ENCODE measurements around the gene LCLAT1. TPM values are rescaled to one million over a fixed set of nuclear protein-coding genes. Genes with fewer than 3 reads are reported as not detected.

Gene LCLAT1
- total RNA-seq, 2 experiments from 2014 or later, result 9.2 to 19.6 TPM

DNA sequence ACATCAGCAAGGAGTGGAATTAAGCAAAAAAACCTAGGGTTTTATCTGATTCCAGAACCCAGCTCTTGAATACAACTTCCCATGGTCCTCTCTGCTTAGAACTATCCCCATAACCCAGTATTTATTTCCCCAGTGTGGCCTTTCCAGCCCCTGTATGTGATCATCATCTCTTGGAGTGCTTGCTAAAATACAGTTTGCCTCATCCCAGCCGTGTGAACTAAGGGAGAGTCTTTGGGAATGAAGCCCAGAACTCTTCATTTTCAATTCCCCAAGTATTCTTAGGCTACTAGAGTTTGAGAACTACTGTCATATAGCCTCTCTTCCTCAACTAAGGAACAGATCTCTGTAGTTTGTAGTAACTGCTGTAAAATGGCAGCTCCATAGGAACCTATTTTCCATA is 173.1 kb downstream of the LCLAT1 start:
- ChIA-PET CTCF (ENCODE audit: unreplicated experiment) (no interaction called here), POLR2A (interaction anchor here (0.7 kb wide), 1 partner anchor 17 kb away, joined by 3 read pairs; no protein-coding TSS in a partner anchor)
- Histone ChIP-seq H3K79me2 (ENCODE audit: insufficient read depth, low read depth, low read length) (no peaks in the 10 kb centered on the region), H3K4me2 (ENCODE audit: low read length) (no peak overlapping the region), H3K9me2 (ENCODE audit: insufficient read depth, low read length) (no peaks in the 10 kb centered on the region), H3K36me3 (ENCODE audit: insufficient read depth, low read length) (no peaks in the 10 kb centered on the region), H2AFZ (ENCODE audit: low read length) (no peak overlapping the region), H3K4me3 (ENCODE audit: low read depth, low read length, poor library complexity, severe bottlenecking) (no peak overlapping the region), H3K4me1 (ENCODE audit: insufficient read depth, low read length, poor library complexity, severe bottlenecking) (peaks cover 3% of the 10 kb centered on the region), H3K27ac (ENCODE audit: low read depth, low read length, poor library complexity, severe bottlenecking) (no peak overlapping the region), H4K20me1 (ENCODE audit: insufficient read depth, low read length) (no peaks in the 10 kb centered on the region), H3K9me3 (ENCODE audit: low read length) (no peaks in the 10 kb centered on the region)
- intact Hi-C loops (cut with micrococcal nuclease; ENCODE audit: unreplicated experiment), result no loop called here
- BruUV-seq (replicated peaks), result no TSS peak
- no peak for DNase-seq (ENCODE audit: low spot score)
- TF ChIP-seq, protein P1, sequence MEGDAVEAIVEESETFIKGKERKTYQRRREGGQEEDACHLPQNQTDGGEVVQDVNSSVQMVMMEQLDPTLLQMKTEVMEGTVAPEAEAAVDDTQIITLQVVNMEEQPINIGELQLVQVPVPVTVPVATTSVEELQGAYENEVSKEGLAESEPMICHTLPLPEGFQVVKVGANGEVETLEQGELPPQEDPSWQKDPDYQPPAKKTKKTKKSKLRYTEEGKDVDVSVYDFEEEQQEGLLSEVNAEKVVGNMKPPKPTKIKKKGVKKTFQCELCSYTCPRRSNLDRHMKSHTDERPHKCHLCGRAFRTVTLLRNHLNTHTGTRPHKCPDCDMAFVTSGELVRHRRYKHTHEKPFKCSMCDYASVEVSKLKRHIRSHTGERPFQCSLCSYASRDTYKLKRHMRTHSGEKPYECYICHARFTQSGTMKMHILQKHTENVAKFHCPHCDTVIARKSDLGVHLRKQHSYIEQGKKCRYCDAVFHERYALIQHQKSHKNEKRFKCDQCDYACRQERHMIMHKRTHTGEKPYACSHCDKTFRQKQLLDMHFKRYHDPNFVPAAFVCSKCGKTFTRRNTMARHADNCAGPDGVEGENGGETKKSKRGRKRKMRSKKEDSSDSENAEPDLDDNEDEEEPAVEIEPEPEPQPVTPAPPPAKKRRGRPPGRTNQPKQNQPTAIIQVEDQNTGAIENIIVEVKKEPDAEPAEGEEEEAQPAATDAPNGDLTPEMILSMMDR (conservative IDR thresholded peaks at IDR 0.05; ENCODE audit: low read length), result no peak
- TF ChIP-seq EZH2phosphoT487 (IDR thresholded peaks at IDR 0.05; ENCODE audit: borderline replicate concordance, low read depth, low read length), result no peak

DNA sequence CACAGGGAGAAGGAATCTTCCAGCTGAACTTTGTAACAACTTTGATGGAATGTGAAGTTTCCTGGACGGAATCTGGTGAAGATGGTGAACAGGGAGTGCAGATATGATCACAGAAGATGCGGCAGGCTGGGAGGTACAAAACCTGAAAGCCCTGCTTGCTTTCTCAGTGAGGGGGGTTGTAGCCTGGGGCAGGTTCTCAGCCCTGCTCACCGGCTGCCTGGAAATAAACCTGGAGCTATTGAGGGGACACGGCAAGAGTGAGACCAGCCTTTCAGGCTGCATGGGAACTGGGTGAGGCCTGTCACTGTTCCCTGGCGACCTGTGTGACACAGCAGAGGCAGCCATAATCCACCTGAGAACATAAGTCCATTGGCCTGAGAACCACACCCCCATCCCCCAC is 174.8 kb downstream of the LCLAT1 start:
- Histone ChIP-seq H3K4me2 (ENCODE audit: low read length) (no peak overlapping the region), H3K36me3 (ENCODE audit: insufficient read depth, low read length) (no peaks in the 10 kb centered on the region), H3K9me2 (ENCODE audit: insufficient read depth, low read length) (no peaks in the 10 kb centered on the region), H3K79me2 (ENCODE audit: insufficient read depth, low read depth, low read length) (no peaks in the 10 kb centered on the region), H3K27ac (ENCODE audit: low read depth, low read length, poor library complexity, severe bottlenecking) (no peak overlapping the region), H2AFZ (ENCODE audit: low read length) (no peak overlapping the region), H4K20me1 (ENCODE audit: insufficient read depth, low read length) (no peaks in the 10 kb centered on the region), H3K4me1 (ENCODE audit: insufficient read depth, low read length, poor library complexity, severe bottlenecking) (peaks cover 3% of the 10 kb centered on the region), H3K9me3 (ENCODE audit: low read length) (no peaks in the 10 kb centered on the region), H3K4me3 (ENCODE audit: low read depth, low read length, poor library complexity, severe bottlenecking) (no peak overlapping the region)
- intact Hi-C loops (cut with micrococcal nuclease; ENCODE audit: unreplicated experiment), result no loop called here
- TF ChIP-seq EZH2phosphoT487 (IDR thresholded peaks at IDR 0.05; ENCODE audit: borderline replicate concordance, low read depth, low read length), result no peak
- TF ChIP-seq, protein P1 (conservative IDR thresholded peaks at IDR 0.05; ENCODE audit: low read length), result no peak
- no peak for DNase-seq (ENCODE audit: low spot score)
- no TSS peak for BruUV-seq (replicated peaks)
- CTCF ChIA-PET (ENCODE audit: unreplicated experiment), result interaction anchor here (0.5 kb wide), 1 partner anchor 142 kb away, joined by 3 read pairs; no protein-coding TSS in a partner anchor
- POLR2A ChIA-PET, result interaction anchor here (1.3 kb wide), 1 partner anchor 10 kb away, joined by 4 read pairs; no protein-coding TSS in a partner anchor

DNA sequence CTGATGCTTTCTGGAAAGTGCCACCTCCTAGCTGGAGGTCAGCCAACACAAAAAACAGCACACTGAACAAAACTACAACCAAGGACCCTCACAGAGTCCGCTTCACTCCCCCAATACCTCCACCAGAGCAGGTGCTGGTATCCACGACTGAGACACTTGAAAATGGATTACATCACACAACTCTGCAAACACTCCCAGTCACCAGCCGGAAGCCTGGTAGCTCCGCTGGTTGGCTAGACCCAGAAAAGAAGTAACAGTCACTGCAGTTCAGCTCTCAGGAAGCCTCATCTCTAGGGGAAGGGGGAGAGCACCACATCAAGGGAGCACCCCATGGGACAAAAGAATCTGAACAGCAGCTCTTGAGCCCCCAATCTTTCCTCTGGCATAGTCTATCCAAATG is 175.4 kb downstream of the LCLAT1 start:
- no peak overlapping the region for H3K4me3 ChIP-seq (ENCODE audit: low read depth, low read length, poor library complexity, severe bottlenecking)
- BruUV-seq (replicated peaks), result no TSS peak
- intact Hi-C loops (cut with micrococcal nuclease; ENCODE audit: unreplicated experiment), result no loop called here
- H3K9me2 ChIP-seq (ENCODE audit: insufficient read depth, low read length), result no peaks in the 10 kb centered on the region
- no peak for TF ChIP-seq EZH2phosphoT487 (IDR thresholded peaks at IDR 0.05; ENCODE audit: borderline replicate concordance, low read depth, low read length)
- TF ChIP-seq, protein P1 (conservative IDR thresholded peaks at IDR 0.05; ENCODE audit: low read length), result no peak
- POLR2A ChIA-PET, result interaction anchor here (0.7 to 1.3 kb wide), 2 partner anchors 11 to 79 kb away, joined by 3 to 4 read pairs; no protein-coding TSS in a partner anchor
- H3K36me3 ChIP-seq (ENCODE audit: insufficient read depth, low read length), result no peaks in the 10 kb centered on the region
- H4K20me1 ChIP-seq (ENCODE audit: insufficient read depth, low read length), result no peaks in the 10 kb centered on the region
- peaks cover 3% of the 10 kb centered on the region for H3K4me1 ChIP-seq (ENCODE audit: insufficient read depth, low read length, poor library complexity, severe bottlenecking)
- no peak overlapping the region for H3K4me2 ChIP-seq (ENCODE audit: low read length)
- CTCF ChIA-PET (ENCODE audit: unreplicated experiment), result no interaction called here
- H3K27ac ChIP-seq (ENCODE audit: low read depth, low read length, poor library complexity, severe bottlenecking), result no peak overlapping the region
- no peak overlapping the region for H2AFZ ChIP-seq (ENCODE audit: low read length)
- DNase-seq (ENCODE audit: low spot score), result no peak
- no peaks in the 10 kb centered on the region for H3K79me2 ChIP-seq (ENCODE audit: insufficient read depth, low read depth, low read length)
- H3K9me3 ChIP-seq (ENCODE audit: low read length), result no peaks in the 10 kb centered on the region

All from OCI-LY7 (cell line).